CD4-positive, CD25-positive, alpha-beta regulatory T cell (primary cell): ENCODE results near the gene MTMR3. TPM values are rescaled to one million over a fixed set of nuclear protein-coding genes. Genes with fewer than 3 reads are reported as not detected.

Experiments
- ATAC-seq, 2 donors: fragments of 150-1000 bp; cut with Tn5 transposase; one replicate each; pipeline ENCODE4 v1.10.0; 2021; ENCODE audit warnings: low read depth in 2 of 2, moderate number of reproducible peaks in 2 of 2, moderate library complexity in 1 of 2
- DNase-seq, 3 donors: peaks; one replicate each; pipeline versions ENCODE4 v3.0.0 to v3.0.0-alpha.2; 2012 to 2022; ENCODE audit warnings: mixed read lengths in 1 of 3
- H3K27ac ChIP-seq: one replicate; pipeline ENCODE4 v1.7.0; 2013; ENCODE audit warnings: mild to moderate bottlenecking, low read length; ENCODE audit not compliant: insufficient read depth, poor library complexity, severe bottlenecking
- H3K27me3 ChIP-seq: one replicate; pipeline ENCODE4 v1.7.0; 2013; ENCODE audit warnings: low read length; ENCODE audit not compliant: control insufficient read depth, insufficient read depth
- H3K36me3 ChIP-seq: one replicate; pipeline ENCODE4 v1.7.0; 2013; ENCODE audit warnings: mild to moderate bottlenecking, low read length, moderate library complexity; ENCODE audit not compliant: control insufficient read depth, insufficient read depth
- H3K4me1 ChIP-seq: 2 replicates; pipeline ENCODE4 v1.7.0; 2013; ENCODE audit warnings: mild to moderate bottlenecking, low read length; ENCODE audit not compliant: insufficient read depth, control insufficient read depth, poor library complexity, severe bottlenecking
- H3K4me3 ChIP-seq: one replicate; pipeline ENCODE4 v1.7.0; 2013; ENCODE audit warnings: low read depth, mild to moderate bottlenecking, low read length, moderate library complexity
- H3K9me3 ChIP-seq, 2 experiments: 1 replicate in 1 of 2; 2 replicates in 1 of 2; pipeline ENCODE4 v1.7.0; 2013; ENCODE audit warnings: low read length in 2 of 2, mild to moderate bottlenecking in 1 of 2, moderate library complexity in 1 of 2; ENCODE audit not compliant: control insufficient read depth in 2 of 2
- H3K27ac Mint-ChIP-seq, 3 donors: one replicate each; pipeline ENCODE4 v1.8.0; 2020 to 2022; ENCODE audit warnings: mild to moderate bottlenecking in 3 of 3, mixed read lengths in 3 of 3, moderate library complexity in 2 of 3
- H3K27me3 Mint-ChIP-seq: one replicate; pipeline ENCODE4 v1.8.0; 2022; ENCODE audit warnings: mild to moderate bottlenecking, mixed read lengths
- H3K36me3 Mint-ChIP-seq: one replicate; pipeline ENCODE4 v1.8.0; 2020; ENCODE audit warnings: mixed read lengths
- H3K4me1 Mint-ChIP-seq, 4 donors: one replicate each; pipeline ENCODE4 v1.8.0; 2020 to 2022; ENCODE audit warnings: mixed read lengths in 4 of 4, mild to moderate bottlenecking in 1 of 4
- H3K4me3 Mint-ChIP-seq, 4 donors: one replicate each; pipeline ENCODE4 v1.8.0; 2020 to 2022; ENCODE audit warnings: mild to moderate bottlenecking in 4 of 4, mixed read lengths in 4 of 4, moderate library complexity in 3 of 4
- H3K9me3 Mint-ChIP-seq, 7 donors: one replicate each; pipeline ENCODE4 v1.8.0; 2020 to 2022; ENCODE audit warnings: mixed read lengths in 7 of 7, mild to moderate bottlenecking in 3 of 7, moderate library complexity in 2 of 7
- polyA plus RNA-seq, 4 donors: library from polyadenylated mRNA; unstranded; fragments of 300-500 nt; fragmentation: Illumina TruSeq; gene quantifications; one replicate each; pipeline ENCODE4 v1.2.3, GENCODE V29; 2021
- total RNA-seq: library from RNA; stranded (reverse); gene quantifications from one replicate; pipeline ENCODE4 v1.2.3, GENCODE V29; 2022

The MTMR3 gene
- total and polyA plus RNA-seq, 5 donors from 2014 or later, result 14.3 to 64.4 (median 19.1) TPM

GRCh38 chr22:30033137-30033536 is 150.2 kb downstream of the MTMR3 start:
- H3K4me3 Mint-ChIP-seq, result no peak overlapping the region
- H3K9me3 Mint-ChIP-seq, result no peaks in the 10 kb centered on the region
- H3K27ac Mint-ChIP-seq, result peak overlapping the region in 1 of 3 donors; percentile 68
- no peak overlapping the region for H3K4me3 ChIP-seq
- no peak for DNase-seq
- H3K27me3 ChIP-seq, result no peaks in the 10 kb centered on the region
- H3K4me1 ChIP-seq, result no peaks in the 10 kb centered on the region
- H3K36me3 Mint-ChIP-seq, result peaks cover 4% of the 10 kb centered on the region
- ATAC-seq, result no peak
- H3K27ac ChIP-seq, result no peak overlapping the region
- no peaks in the 10 kb centered on the region for H3K9me3 ChIP-seq
- no peaks in the 10 kb centered on the region for H3K27me3 Mint-ChIP-seq
- no peaks in the 10 kb centered on the region for H3K36me3 ChIP-seq
- peaks cover 0 to 3% (median 0%) of the 10 kb centered on the region in 4 donors for H3K4me1 Mint-ChIP-seq

GRCh38 chr22:30033901-30034300 is 150.9 kb downstream of the MTMR3 start:
- DNase-seq, result no peak
- H3K9me3 Mint-ChIP-seq, result no peaks in the 10 kb centered on the region
- H3K4me1 ChIP-seq, result no peaks in the 10 kb centered on the region
- H3K27ac Mint-ChIP-seq, result peak overlapping the region in 1 of 3 donors; percentile 62
- H3K4me3 ChIP-seq, result no peak overlapping the region
- no peaks in the 10 kb centered on the region for H3K36me3 ChIP-seq
- H3K27me3 Mint-ChIP-seq, result no peaks in the 10 kb centered on the region
- no peak overlapping the region for H3K27ac ChIP-seq
- ATAC-seq, result no peak
- H3K4me1 Mint-ChIP-seq, result peaks cover 0 to 3% (median 0%) of the 10 kb centered on the region in 4 donors
- H3K9me3 ChIP-seq, result no peaks in the 10 kb centered on the region
- H3K36me3 Mint-ChIP-seq, result no peaks in the 10 kb centered on the region
- H3K27me3 ChIP-seq, result no peaks in the 10 kb centered on the region
- H3K4me3 Mint-ChIP-seq, result no peak overlapping the region

DNA sequence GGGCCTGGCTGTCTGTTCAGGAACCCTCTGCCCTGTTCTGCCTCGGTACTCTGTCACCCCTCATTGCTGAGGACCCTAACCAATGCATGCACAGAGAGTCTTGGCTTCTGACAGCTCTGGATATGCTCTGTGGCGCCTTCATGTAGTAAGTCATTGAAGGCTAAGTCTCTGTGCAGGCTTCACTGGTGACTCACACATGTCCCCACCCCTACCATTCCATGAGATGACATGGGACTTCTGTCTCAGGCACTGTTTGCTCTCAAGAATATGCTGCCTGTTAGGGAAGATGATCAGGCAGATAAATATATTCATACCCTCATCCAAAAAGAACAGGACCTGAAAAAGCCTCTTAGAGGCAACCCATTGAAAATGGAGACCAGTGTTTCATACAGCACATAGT is 153.7 kb downstream of the MTMR3 start:
- Mint-ChIP-seq H3K27me3 (no peaks in the 10 kb centered on the region), H3K4me1 (peaks cover 0 to 3% (median 0%) of the 10 kb centered on the region in 4 donors), H3K9me3 (no peaks in the 10 kb centered on the region), H3K27ac (no peak overlapping the region), H3K36me3 (no peaks in the 10 kb centered on the region), H3K4me3 (no peak overlapping the region)
- Histone ChIP-seq H3K36me3 (no peaks in the 10 kb centered on the region), H3K4me3 (no peak overlapping the region), H3K27ac (no peak overlapping the region), H3K27me3 (no peaks in the 10 kb centered on the region), H3K9me3 (no peaks in the 10 kb centered on the region), H3K4me1 (no peaks in the 10 kb centered on the region)
- ATAC-seq (no peak), DNase-seq (no peak)

DNA sequence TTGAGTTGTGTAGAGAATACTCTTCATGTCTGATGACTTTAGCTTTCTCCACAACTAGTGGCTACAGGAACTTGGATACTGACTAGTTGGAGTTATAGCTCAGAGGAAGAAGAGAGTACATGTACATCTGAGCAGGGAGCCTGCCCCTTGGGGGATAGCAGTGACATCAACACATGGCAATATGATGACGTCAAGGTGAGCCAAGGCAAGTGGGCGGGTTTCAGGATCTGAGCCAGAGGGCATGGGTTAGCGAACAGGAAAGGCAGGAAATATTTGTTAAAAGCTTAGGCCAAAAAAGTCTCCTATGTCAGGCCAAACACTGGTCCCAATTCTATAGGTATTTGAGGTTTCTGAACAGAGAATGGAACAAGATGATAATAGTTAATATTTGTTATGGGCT is 155.2 kb downstream of the MTMR3 start:
- Histone ChIP-seq H3K36me3 (no peaks in the 10 kb centered on the region), H3K9me3 (no peaks in the 10 kb centered on the region), H3K4me1 (no peaks in the 10 kb centered on the region), H3K27ac (no peak overlapping the region), H3K4me3 (no peak overlapping the region), H3K27me3 (no peaks in the 10 kb centered on the region)
- ATAC-seq, result no peak
- Mint-ChIP-seq H3K4me3 (no peak overlapping the region), H3K36me3 (no peaks in the 10 kb centered on the region), H3K9me3 (no peaks in the 10 kb centered on the region), H3K27ac (no peak overlapping the region), H3K4me1 (peaks cover 0 to 5% (median 1%) of the 10 kb centered on the region in 4 donors), H3K27me3 (peaks cover 5% of the 10 kb centered on the region)
- DNase-seq, result no peak

GRCh38 chr22:30040499-30041260 is 157.7 kb downstream of the MTMR3 start:
- no peak overlapping the region for H3K27ac Mint-ChIP-seq
- no peaks in the 10 kb centered on the region for H3K27me3 ChIP-seq

DNA sequence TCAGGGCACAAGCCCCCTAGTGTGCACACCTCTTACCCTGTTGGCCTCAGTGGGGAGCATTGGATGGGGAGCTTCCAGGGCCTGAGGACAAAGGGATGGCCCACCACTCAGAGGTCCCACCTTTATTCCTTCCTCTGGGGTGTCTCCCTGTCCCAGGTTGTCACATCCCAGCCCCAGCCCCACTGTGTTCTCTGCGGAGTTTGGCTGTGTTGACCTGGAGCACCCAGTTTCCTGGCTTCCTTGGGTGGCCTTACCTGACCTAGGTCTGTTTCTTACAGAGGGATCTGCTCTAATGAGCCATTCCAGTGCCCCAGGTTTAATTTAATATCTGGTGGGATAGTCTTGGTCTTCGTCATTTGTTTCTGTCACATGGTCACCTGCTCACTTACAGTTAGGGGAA is 158.5 kb downstream of the MTMR3 start:
- DNase-seq (no peak), ATAC-seq (no peak)
- H3K4me3 Mint-ChIP-seq, result no peak overlapping the region
- no peaks in the 10 kb centered on the region for H3K36me3 Mint-ChIP-seq
- no peak overlapping the region for H3K27ac Mint-ChIP-seq
- Histone ChIP-seq H3K27ac (no peak overlapping the region), H3K4me1 (no peaks in the 10 kb centered on the region), H3K4me3 (no peak overlapping the region), H3K9me3 (no peaks in the 10 kb centered on the region), H3K36me3 (no peaks in the 10 kb centered on the region), H3K27me3 (no peaks in the 10 kb centered on the region)
- no peaks in the 10 kb centered on the region for H3K9me3 Mint-ChIP-seq
- H3K27me3 Mint-ChIP-seq, result peaks cover 11% of the 10 kb centered on the region
- H3K4me1 Mint-ChIP-seq, result peaks cover 0 to 5% (median 0%) of the 10 kb centered on the region in 4 donors

More at GRCh38 chr22:30040499-30041260, 157.7 kb downstream of the MTMR3 start:
- no peaks in the 10 kb centered on the region for H3K9me3 Mint-ChIP-seq
- H3K27ac ChIP-seq, result no peak overlapping the region
- peaks cover 11% of the 10 kb centered on the region for H3K27me3 Mint-ChIP-seq
- H3K4me1 Mint-ChIP-seq, result peaks cover 0 to 5% (median 1%) of the 10 kb centered on the region in 4 donors
- ATAC-seq, result no peak
- no peaks in the 10 kb centered on the region for H3K36me3 Mint-ChIP-seq
- H3K9me3 ChIP-seq, result no peaks in the 10 kb centered on the region
- peak overlapping the region in 1 of 4 donors; percentile 44 for H3K4me3 Mint-ChIP-seq
- no peaks in the 10 kb centered on the region for H3K36me3 ChIP-seq
- no peaks in the 10 kb centered on the region for H3K4me1 ChIP-seq
- DNase-seq, result no peak
- H3K4me3 ChIP-seq, result no peak overlapping the region

DNA sequence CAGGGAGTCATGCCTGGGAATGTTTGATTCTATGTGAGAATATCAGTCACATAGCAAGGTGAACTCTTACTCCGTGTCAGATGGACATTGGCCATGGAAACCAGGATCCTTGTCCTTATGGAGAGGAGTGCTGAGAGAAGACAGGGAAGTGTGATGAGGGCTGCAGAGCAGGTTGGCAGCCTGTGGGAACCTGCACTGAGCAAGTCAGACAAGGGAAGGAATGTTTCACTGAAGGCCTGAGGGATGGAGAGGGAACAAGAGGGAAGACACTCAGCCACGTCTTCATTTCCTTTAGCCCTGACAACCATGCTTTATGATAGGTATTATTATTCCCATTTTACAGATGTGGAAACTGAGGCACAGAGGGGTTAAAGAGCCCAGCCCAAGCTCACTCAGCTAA is 158.9 kb downstream of the MTMR3 start:
- Histone ChIP-seq H3K36me3 (no peaks in the 10 kb centered on the region), H3K4me1 (no peaks in the 10 kb centered on the region), H3K4me3 (no peak overlapping the region), H3K27ac (no peak overlapping the region), H3K27me3 (no peaks in the 10 kb centered on the region), H3K9me3 (no peaks in the 10 kb centered on the region)
- no peak for ATAC-seq
- Mint-ChIP-seq H3K36me3 (no peaks in the 10 kb centered on the region), H3K9me3 (no peaks in the 10 kb centered on the region), H3K27me3 (peaks cover 11% of the 10 kb centered on the region), H3K4me3 (no peak overlapping the region), H3K27ac (no peak overlapping the region), H3K4me1 (peaks cover 0 to 5% (median under 1%) of the 10 kb centered on the region in 4 donors)
- no peak for DNase-seq

DNA sequence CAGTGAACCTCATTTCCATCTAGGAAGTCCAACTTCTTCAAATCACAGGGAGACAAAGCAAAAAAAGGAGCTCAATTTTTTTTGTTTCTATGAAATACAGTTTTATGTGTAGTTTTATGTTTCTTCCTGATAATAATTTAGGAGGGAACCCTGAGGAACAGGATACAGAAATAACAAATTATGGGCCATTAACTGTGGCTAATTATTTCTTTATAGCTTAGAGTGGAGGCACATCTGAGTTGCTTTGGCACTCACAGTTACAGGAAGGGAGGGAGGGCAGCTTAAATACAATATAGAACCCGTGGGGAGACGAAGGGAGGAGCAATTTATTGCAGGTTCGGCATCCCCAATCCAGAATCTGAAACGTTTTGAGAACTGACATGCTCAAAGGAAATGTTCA is 160.2 kb downstream of the MTMR3 start:
- H3K36me3 Mint-ChIP-seq, result no peaks in the 10 kb centered on the region
- ATAC-seq, result no peak
- no peak overlapping the region for H3K27ac Mint-ChIP-seq
- no peak overlapping the region for H3K4me3 Mint-ChIP-seq
- DNase-seq, result no peak
- H3K36me3 ChIP-seq, result no peaks in the 10 kb centered on the region
- no peak overlapping the region for H3K27ac ChIP-seq
- H3K9me3 ChIP-seq, result no peaks in the 10 kb centered on the region
- no peaks in the 10 kb centered on the region for H3K27me3 ChIP-seq
- no peaks in the 10 kb centered on the region for H3K9me3 Mint-ChIP-seq
- H3K27me3 Mint-ChIP-seq, result peaks cover 11% of the 10 kb centered on the region
- H3K4me1 ChIP-seq, result peaks cover 5% of the 10 kb centered on the region
- no peak overlapping the region for H3K4me3 ChIP-seq
- H3K4me1 Mint-ChIP-seq, result peaks cover 5 to 10% (median 6%) of the 10 kb centered on the region in 4 donors
